Cardiac ventricle fibroblast (primary cell): Measurements from ENCODE around the gene TIAM2. TPM values are rescaled to one million over a fixed set of nuclear protein-coding genes. Genes with fewer than 3 reads are reported as not detected.

Experiments
- total RNA-seq: library from RNA; depleted of rRNA; stranded (reverse); fragments of >200 nt; gene quantifications from 2 replicates; pipeline ENCODE4 v1.2.3, GENCODE V29; 2015

Gene TIAM2
- total RNA-seq, result 2.7 and 4.2 TPM in 2 replicates

DNA sequence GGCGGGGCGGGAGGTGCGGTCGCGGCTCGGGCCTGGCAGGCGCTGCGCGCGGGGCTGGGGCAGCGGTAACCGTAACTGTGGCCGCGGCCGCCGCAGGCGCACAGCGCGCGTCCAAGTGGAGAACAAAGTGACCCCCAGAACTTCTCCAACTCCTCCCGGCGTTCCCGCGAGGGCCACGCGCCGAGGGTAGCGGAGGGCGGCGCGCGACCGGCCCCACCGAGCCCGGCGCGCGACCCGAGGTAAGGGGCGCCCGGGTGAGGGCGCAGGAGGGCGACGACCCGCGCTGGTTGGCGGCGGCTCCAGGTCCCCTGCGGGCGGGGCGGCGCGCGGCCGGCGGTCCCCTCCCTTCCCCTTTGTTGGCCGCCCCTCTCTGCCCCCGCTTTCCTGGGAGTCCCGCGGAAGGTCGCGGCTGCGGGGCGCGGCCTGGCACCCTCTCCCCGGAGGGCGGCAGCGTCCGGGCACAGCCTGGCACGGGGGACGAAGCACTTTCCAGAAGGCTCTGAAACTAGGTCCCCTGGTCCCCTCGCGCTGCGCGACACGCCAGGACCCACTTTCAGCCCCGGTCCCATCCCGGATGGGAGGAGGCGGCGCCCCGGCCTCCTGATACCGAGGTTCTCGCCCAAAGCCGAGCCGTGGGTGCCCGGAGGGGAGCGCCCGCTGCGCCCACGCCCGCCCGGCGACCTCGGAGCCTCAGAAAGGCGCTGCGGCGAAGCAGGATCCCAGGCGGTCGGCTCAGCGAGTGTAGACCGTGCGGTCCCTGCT is at the start of gene TIAM2:
Gene TIAM2 (plus strand): TSS at position 62 of the 762 bp plus-strand sequence. CDS start 133,909 bp downstream, outside the sequence.

DNA sequence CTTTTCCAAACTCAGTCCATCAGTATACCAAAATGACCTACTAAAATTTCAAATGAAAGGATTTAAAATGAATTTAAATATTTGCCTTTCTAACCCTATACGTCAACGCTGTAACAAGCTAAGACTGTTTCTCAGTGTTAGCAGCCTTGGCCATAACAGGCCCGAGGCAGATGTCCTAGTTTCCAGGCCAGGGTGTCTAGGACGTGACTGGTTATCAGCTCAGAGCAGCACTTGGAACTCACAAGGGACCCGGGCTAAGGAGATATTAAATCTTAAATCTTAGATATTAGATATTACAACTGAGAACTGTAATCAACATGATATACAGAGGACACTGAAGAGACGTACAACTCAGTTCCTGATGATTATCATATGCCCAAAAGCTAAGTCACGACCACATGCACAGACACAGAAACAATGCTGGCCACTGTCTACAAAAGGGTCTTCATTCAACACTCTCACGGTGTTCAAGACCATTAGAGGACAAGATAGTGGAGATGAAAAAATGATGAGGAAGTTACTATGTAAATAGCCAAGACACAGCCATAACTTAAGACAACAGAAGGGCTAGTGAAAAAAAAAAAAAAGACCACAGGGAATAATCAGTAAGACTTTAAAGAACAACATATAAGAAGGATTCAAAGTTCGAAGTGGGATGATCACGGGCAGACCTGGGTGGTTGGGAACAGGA is 268.4 kb downstream of the TIAM2 start, which contains the start of gene CLDN20:
Gene CLDN20 (plus strand): TSS at position 641 of the 691 bp plus-strand sequence. CDS start 11,707 bp downstream, outside the sequence.

